ENCODE measurements around the gene TICRR.

- TF ChIP-seq, protein P1, sequence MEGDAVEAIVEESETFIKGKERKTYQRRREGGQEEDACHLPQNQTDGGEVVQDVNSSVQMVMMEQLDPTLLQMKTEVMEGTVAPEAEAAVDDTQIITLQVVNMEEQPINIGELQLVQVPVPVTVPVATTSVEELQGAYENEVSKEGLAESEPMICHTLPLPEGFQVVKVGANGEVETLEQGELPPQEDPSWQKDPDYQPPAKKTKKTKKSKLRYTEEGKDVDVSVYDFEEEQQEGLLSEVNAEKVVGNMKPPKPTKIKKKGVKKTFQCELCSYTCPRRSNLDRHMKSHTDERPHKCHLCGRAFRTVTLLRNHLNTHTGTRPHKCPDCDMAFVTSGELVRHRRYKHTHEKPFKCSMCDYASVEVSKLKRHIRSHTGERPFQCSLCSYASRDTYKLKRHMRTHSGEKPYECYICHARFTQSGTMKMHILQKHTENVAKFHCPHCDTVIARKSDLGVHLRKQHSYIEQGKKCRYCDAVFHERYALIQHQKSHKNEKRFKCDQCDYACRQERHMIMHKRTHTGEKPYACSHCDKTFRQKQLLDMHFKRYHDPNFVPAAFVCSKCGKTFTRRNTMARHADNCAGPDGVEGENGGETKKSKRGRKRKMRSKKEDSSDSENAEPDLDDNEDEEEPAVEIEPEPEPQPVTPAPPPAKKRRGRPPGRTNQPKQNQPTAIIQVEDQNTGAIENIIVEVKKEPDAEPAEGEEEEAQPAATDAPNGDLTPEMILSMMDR (IDR thresholded peaks at IDR 0.05; ENCODE audit: poor library complexity), result no peak
- TF ChIP-seq EZH2phosphoT487 (IDR thresholded peaks at IDR 0.05; ENCODE audit: low read depth, severe bottlenecking, unreplicated experiment), result no peak
These were observed 49.1 kb upstream of the TICRR start for GRCh38 chr15:89526181-89526580.

All from hepatocyte (in vitro differentiated cells).